HG02571 (cell line): ENCODE data around the gene KCNQ1OT1.

ENCODE experiments used
- ATAC-seq: cut with Tn5 transposase; IDR thresholded peaks from one replicate; pipeline ENCODE4 v1.9.1; 2021; ENCODE audit warnings: mild to moderate bottlenecking, moderate library complexity; ENCODE audit not compliant: unreplicated experiment

KCNQ1OT1 gene

GRCh38 chr11:2737866-2738265 is 38.1 kb upstream of the KCNQ1OT1 start:
- ATAC-seq, result no peak

GRCh38 chr11:2737226-2737590 is 37.4 kb upstream of the KCNQ1OT1 start:
- no peak for ATAC-seq

GRCh38 chr11:2736577-2737225 is 36.9 kb upstream of the KCNQ1OT1 start:
- no peak for ATAC-seq

GRCh38 chr11:2735053-2735589 is 35.3 kb upstream of the KCNQ1OT1 start:
- ATAC-seq, result no peak

- ATAC-seq, result no peak
Observed at GRCh38 chr11:2734181-2735052, 34.6 kb upstream of the KCNQ1OT1 start.

- no peak for ATAC-seq
Observed at GRCh38 chr11:2732940-2733628, 33.3 kb upstream of the KCNQ1OT1 start.

- no peak for ATAC-seq
Observed at GRCh38 chr11:2732261-2732939, 32.6 kb upstream of the KCNQ1OT1 start.

GRCh38 chr11:2731130-2732125 is 31.6 kb upstream of the KCNQ1OT1 start:
- ATAC-seq, result no peak

GRCh38 chr11:2730272-2731129 is 30.7 kb upstream of the KCNQ1OT1 start:
- ATAC-seq, result no peak

GRCh38 chr11:2729841-2730240 is 30.0 kb upstream of the KCNQ1OT1 start:
- no peak for ATAC-seq

GRCh38 chr11:2728663-2729332 is 29.0 kb upstream of the KCNQ1OT1 start:
- no peak for ATAC-seq

- no peak for ATAC-seq
Observed at GRCh38 chr11:2728128-2728662, 28.4 kb upstream of the KCNQ1OT1 start.

- no peak for ATAC-seq
Observed at GRCh38 chr11:2726964-2727363, 27.2 kb upstream of the KCNQ1OT1 start.

GRCh38 chr11:2725368-2726300 is 25.8 kb upstream of the KCNQ1OT1 start:
- no peak for ATAC-seq

GRCh38 chr11:2724653-2725367 is 25.0 kb upstream of the KCNQ1OT1 start:
- ATAC-seq, result no peak

- ATAC-seq, result no peak
Observed at GRCh38 chr11:2724104-2724503, 24.3 kb upstream of the KCNQ1OT1 start.
